ENCODE results near the gene NOTCH3.

NOTCH3 gene

DNA sequence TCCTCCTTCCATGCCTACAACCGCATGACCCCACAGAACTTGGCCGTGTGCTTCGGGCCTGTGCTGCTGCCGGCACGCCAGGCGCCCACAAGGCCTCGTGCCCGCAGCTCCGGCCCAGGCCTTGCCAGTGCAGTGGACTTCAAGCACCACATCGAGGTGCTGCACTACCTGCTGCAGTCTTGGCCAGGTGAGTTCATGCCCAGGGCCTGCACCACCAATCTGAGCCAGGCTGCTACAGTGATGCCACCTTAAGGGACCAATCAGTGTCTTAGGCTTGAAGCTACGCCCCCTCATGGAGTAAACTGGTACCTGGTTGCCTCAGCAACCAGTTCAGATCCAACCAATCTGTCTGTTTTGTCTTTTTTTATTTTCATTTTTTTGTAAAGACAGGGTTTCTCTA lies 88.4 kb downstream of the NOTCH3 start:
- no peak for FAIRE-seq
- TF ChIP-seq PAX5 (IDR thresholded peaks at IDR 0.05; ENCODE audit: insufficient read depth, low read length, severe bottlenecking) (no peak), POLR2AphosphoS5 (IDR thresholded peaks at IDR 0.05; ENCODE audit: low read depth, low read length) (no peak)
- DNase-seq (ENCODE audit: insufficient read length, low spot score) = no peak

DNA sequence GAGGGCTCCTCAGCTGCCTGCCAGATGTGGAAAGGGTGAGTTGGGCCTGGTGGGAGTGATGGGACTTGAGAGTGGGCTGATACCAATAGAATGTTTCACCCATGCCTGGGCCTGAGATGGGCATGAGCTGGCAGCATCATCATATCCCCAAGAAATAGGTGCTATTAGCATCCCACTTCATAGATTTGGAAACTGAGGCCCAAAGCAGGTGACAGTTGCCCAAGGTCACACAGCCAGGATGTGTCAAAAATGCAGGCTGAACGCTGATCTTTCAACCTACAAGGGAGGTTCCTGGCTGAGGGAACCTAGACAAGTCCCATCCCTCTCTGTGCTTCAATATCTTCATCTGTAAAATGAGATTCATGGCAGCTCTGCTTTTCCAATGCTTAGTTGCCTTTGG lies 89.0 kb downstream of the NOTCH3 start:
- DNase-seq (ENCODE audit: insufficient read length, low spot score) (no peak), FAIRE-seq (no peak)
- no peak for TF ChIP-seq POU2F2 (IDR thresholded peaks at IDR 0.05; ENCODE audit: low read depth, low read length)
- no peak for TF ChIP-seq SPI1 (IDR thresholded peaks at IDR 0.05; ENCODE audit: low read depth, low read length)

DNA sequence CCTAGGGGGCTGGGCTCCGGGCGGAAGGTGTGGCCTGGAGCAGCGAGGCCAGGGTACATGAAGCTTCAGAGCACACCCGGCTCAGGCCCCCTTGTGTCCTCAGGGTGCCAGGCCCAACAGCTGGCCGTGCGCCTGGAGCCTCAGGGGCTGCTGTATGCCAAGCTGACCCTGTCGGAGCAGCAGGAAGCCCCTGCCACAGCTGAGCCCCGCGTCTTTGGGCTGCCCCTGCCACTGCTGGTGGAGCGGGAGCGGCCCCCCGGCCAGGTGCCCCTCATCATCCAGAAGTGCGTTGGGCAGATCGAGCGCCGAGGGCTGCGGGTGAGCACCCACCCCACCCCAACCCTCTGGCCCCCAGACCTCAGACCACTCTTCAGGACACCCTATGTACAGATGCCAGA lies 90.4 kb downstream of the NOTCH3 start:
- TF ChIP-seq POU2F2 (IDR thresholded peaks at IDR 0.05; ENCODE audit: low read depth, low read length) = no peak
- no peak for TF ChIP-seq PAX5 (IDR thresholded peaks at IDR 0.05; ENCODE audit: insufficient read depth, low read length, severe bottlenecking)
- TF ChIP-seq POLR2AphosphoS5 (IDR thresholded peaks at IDR 0.05; ENCODE audit: low read depth, low read length) = no peak
- TF ChIP-seq TAF1 (IDR thresholded peaks at IDR 0.05; ENCODE audit: low read depth, low read length) = no peak
- no peak for TF ChIP-seq SPI1 (IDR thresholded peaks at IDR 0.05; ENCODE audit: low read depth, low read length)
- no peak for TF ChIP-seq POLR2A (IDR thresholded peaks at IDR 0.05; ENCODE audit: low read depth, low read length)
- DNase-seq (ENCODE audit: insufficient read length, low spot score) (no peak), FAIRE-seq (no peak)

DNA sequence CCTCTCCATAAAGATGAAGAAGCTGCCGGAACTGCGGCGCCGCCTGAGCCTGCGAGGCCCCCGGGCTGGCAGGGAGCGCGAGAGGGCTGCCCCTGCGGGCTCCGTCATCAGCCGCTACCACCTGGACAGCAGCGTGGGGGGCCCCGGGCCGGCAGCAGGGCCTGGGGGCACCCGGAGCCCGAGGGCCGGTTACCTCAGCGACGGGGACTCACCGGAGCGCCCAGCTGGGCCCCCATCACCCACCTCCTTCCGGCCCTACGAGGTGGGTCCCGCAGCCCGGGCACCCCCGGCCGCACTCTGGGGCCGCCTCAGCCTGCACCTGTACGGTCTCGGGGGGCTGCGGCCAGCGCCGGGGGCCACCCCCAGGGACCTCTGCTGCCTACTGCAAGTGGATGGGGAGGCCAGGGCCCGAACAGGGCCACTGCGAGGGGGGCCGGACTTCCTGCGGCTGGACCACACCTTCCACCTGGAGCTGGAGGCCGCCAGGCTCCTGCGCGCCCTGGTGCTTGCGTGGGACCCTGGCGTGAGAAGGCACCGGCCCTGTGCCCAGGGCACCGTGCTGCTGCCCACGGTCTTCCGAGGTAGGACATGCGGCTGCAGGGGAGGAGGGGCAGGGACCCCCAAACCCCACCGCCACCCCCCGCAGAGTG lies 90.9 kb downstream of the NOTCH3 start:
- FAIRE-seq (no peak), DNase-seq (ENCODE audit: insufficient read length, low spot score) (no peak)
- TF ChIP-seq POLR2A (IDR thresholded peaks at IDR 0.05; ENCODE audit: low read depth, low read length) (no peak), POU2F2 (IDR thresholded peaks at IDR 0.05; ENCODE audit: low read depth, low read length) (no peak), PAX5 (IDR thresholded peaks at IDR 0.05; ENCODE audit: insufficient read depth, low read length, severe bottlenecking) (no peak), POLR2AphosphoS5 (IDR thresholded peaks at IDR 0.05; ENCODE audit: low read depth, low read length) (no peak), TAF1 (IDR thresholded peaks at IDR 0.05; ENCODE audit: low read depth, low read length) (no peak), SPI1 (IDR thresholded peaks at IDR 0.05; ENCODE audit: low read depth, low read length) (no peak)

All from GM12891 (cell line).